ENCODE data around the gene SPIN1. TPM values are rescaled to one million over a fixed set of nuclear protein-coding genes. Genes with fewer than 3 reads are reported as not detected.

Gene SPIN1
- total and polyA plus RNA-seq, 2 experiments from 2014 or later: 49.0 to 158 TPM

- TF ChIP-seq, protein P1, sequence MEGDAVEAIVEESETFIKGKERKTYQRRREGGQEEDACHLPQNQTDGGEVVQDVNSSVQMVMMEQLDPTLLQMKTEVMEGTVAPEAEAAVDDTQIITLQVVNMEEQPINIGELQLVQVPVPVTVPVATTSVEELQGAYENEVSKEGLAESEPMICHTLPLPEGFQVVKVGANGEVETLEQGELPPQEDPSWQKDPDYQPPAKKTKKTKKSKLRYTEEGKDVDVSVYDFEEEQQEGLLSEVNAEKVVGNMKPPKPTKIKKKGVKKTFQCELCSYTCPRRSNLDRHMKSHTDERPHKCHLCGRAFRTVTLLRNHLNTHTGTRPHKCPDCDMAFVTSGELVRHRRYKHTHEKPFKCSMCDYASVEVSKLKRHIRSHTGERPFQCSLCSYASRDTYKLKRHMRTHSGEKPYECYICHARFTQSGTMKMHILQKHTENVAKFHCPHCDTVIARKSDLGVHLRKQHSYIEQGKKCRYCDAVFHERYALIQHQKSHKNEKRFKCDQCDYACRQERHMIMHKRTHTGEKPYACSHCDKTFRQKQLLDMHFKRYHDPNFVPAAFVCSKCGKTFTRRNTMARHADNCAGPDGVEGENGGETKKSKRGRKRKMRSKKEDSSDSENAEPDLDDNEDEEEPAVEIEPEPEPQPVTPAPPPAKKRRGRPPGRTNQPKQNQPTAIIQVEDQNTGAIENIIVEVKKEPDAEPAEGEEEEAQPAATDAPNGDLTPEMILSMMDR (conservative IDR thresholded peaks at IDR 0.05; ENCODE audit: low read depth in 2 of 2): no peak
- TF ChIP-seq ZNF331 (CRISPR knock-in tag; IDR thresholded peaks at IDR 0.05; ENCODE audit: low read depth): no peak
- no peak for TF ChIP-seq POLR2AphosphoS5 (IDR thresholded peaks at IDR 0.05; ENCODE audit: low read depth)
- no peak for TF ChIP-seq ZNF114 (CRISPR knock-in tag; IDR thresholded peaks at IDR 0.05)
- TF ChIP-seq, protein P2, sequence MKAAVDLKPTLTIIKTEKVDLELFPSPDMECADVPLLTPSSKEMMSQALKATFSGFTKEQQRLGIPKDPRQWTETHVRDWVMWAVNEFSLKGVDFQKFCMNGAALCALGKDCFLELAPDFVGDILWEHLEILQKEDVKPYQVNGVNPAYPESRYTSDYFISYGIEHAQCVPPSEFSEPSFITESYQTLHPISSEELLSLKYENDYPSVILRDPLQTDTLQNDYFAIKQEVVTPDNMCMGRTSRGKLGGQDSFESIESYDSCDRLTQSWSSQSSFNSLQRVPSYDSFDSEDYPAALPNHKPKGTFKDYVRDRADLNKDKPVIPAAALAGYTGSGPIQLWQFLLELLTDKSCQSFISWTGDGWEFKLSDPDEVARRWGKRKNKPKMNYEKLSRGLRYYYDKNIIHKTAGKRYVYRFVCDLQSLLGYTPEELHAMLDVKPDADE (IDR thresholded peaks at IDR 0.05): no peak
- TF ChIP-seq NANOG (IDR thresholded peaks at IDR 0.05; ENCODE audit: borderline replicate concordance): no peak
- no peak for TF ChIP-seq ZNF462 (CRISPR knock-in tag; IDR thresholded peaks at IDR 0.05)
- TF ChIP-seq, protein P3, sequence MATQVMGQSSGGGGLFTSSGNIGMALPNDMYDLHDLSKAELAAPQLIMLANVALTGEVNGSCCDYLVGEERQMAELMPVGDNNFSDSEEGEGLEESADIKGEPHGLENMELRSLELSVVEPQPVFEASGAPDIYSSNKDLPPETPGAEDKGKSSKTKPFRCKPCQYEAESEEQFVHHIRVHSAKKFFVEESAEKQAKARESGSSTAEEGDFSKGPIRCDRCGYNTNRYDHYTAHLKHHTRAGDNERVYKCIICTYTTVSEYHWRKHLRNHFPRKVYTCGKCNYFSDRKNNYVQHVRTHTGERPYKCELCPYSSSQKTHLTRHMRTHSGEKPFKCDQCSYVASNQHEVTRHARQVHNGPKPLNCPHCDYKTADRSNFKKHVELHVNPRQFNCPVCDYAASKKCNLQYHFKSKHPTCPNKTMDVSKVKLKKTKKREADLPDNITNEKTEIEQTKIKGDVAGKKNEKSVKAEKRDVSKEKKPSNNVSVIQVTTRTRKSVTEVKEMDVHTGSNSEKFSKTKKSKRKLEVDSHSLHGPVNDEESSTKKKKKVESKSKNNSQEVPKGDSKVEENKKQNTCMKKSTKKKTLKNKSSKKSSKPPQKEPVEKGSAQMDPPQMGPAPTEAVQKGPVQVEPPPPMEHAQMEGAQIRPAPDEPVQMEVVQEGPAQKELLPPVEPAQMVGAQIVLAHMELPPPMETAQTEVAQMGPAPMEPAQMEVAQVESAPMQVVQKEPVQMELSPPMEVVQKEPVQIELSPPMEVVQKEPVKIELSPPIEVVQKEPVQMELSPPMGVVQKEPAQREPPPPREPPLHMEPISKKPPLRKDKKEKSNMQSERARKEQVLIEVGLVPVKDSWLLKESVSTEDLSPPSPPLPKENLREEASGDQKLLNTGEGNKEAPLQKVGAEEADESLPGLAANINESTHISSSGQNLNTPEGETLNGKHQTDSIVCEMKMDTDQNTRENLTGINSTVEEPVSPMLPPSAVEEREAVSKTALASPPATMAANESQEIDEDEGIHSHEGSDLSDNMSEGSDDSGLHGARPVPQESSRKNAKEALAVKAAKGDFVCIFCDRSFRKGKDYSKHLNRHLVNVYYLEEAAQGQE (IDR thresholded peaks at IDR 0.05; ENCODE audit: unreplicated experiment): no peak
- TF ChIP-seq JUNB (IDR thresholded peaks at IDR 0.05; ENCODE audit: unreplicated experiment): no peak
- no peak for TF ChIP-seq CREB1 (CRISPR knock-in tag; IDR thresholded peaks at IDR 0.05; ENCODE audit: low read depth)
- Histone ChIP-seq H3K27ac (ENCODE audit: low read depth) (no peak overlapping the region), H3K4me1 (ENCODE audit: insufficient read depth) (no peaks in the 10 kb centered on the region), H4K20me1 (replicated peaks; ENCODE audit: insufficient read depth) (no peaks in the 10 kb centered on the region), H3K4me2 (no peak overlapping the region), H3F3A (replicated peaks; ENCODE audit: low read depth) (no peaks in the 10 kb centered on the region), H3K27me3 (ENCODE audit: insufficient read depth) (no peaks in the 10 kb centered on the region), H3K36me3 (ENCODE audit: insufficient read depth) (no peaks in the 10 kb centered on the region), H3K9me2 (ENCODE audit: insufficient read depth) (no peaks in the 10 kb centered on the region), H3K4me3 (no peak overlapping the region), H2AFZ (no peak overlapping the region), H3K79me2 (replicated peaks; ENCODE audit: insufficient read depth) (no peaks in the 10 kb centered on the region)
- Mint-ChIP-seq H3K27ac (no peak overlapping the region), H3K4me1 (peaks cover 5% of the 10 kb centered on the region), H3K9me3 (no peaks in the 10 kb centered on the region), H3K36me3 (ENCODE audit: low read depth) (no peaks in the 10 kb centered on the region), H3K27me3 (ENCODE audit: insufficient read depth, low read depth, poor library complexity) (peaks cover 6% of the 10 kb centered on the region), H3K4me3 (no peak overlapping the region)
- ATAC-seq (no peak), DNase-seq (ENCODE audit: low spot score) (no peak)
Observed at GRCh38 chr9:88497224-88497623, 109.0 kb downstream of the SPIN1 start.
